Measurements from ENCODE around the gene PXMP4. TPM values are rescaled to one million over a fixed set of nuclear protein-coding genes. Genes with fewer than 3 reads are reported as not detected.
A peak's percentile ranks its signal among the peaks of the same experiment; 100 is the strongest.

Gene PXMP4
- total RNA-seq, 2 experiments from 2014 or later = 3.6 to 4.1 TPM

- Histone ChIP-seq H3K9me3 (ENCODE audit: control insufficient read depth in 1 of 2, insufficient read depth in 1 of 2, low read length in 2 of 2) (no peaks in the 10 kb centered on the region), H3K27ac (ENCODE audit: low read depth in 1 of 2, low read length in 2 of 2) (no peak overlapping the region), H3K36me3 (ENCODE audit: insufficient read depth, low read length) (no peaks in the 10 kb centered on the region), H3K27me3 (ENCODE audit: control insufficient read depth in 1 of 2, insufficient read depth in 2 of 2, low read length in 2 of 2) (no peaks in the 10 kb centered on the region), H3K4me3 (ENCODE audit: low read length) (peak overlapping the region; percentile 37), H3K4me1 (ENCODE audit: insufficient read depth, low read length) (peaks cover 49% of the 10 kb centered on the region)
- Mint-ChIP-seq H3K27me3 (no peaks in the 10 kb centered on the region), H3K27ac (peak overlapping the region; percentile 39), H3K4me1 (ENCODE audit: low read depth) (peaks cover 52% of the 10 kb centered on the region), H3K36me3 (ENCODE audit: low read depth) (no peaks in the 10 kb centered on the region), H3K9me3 (no peaks in the 10 kb centered on the region), H3K4me3 (peak overlapping the region; percentile 66)
- ChIA-PET POLR2A (interaction anchor here (1.0 to 1.8 kb wide), 4 partner anchors 20 to 47 kb away, joined by 3 to 9 read pairs (median 6); partner anchors contain the start of genes PXMP4 and ZNF341), CTCF (interaction anchor here (0.6 to 3.1 kb wide), 3 partner anchors 18 to 67 kb away, joined by 3 to 15 read pairs (median 3); no protein-coding TSS in a partner anchor)
- TF ChIP-seq CTCF (IDR thresholded peaks at IDR 0.05) = no peak
- intact Hi-C loops (cut with DNase I, micrococcal nuclease) = loop anchor here in 1 of 2 experiments (2.0 to 10.0 kb wide), 4 partner anchors 35 to 427 kb away; partner anchors contain the start of genes EIF2S2, PXMP4, RALY and ZNF341
- DNase-seq (peak in 5 of 14 experiments; percentile 31 to 72 (median 60)), ATAC-seq (ENCODE audit: poor library complexity) (no peak)
These were observed 34.6 kb downstream of the PXMP4 start for GRCh38 chr20:33685328-33686099.

- Mint-ChIP-seq H3K4me1 (ENCODE audit: low read depth) (peaks cover 50% of the 10 kb centered on the region), H3K36me3 (ENCODE audit: low read depth) (no peaks in the 10 kb centered on the region)
These were observed 35.4 kb downstream of the PXMP4 start for GRCh38 chr20:33684533-33685327.

More at GRCh38 chr20:33684533-33685327, 35.4 kb downstream of the PXMP4 start:
- Histone ChIP-seq H3K9me3 (ENCODE audit: control insufficient read depth in 1 of 2, insufficient read depth in 1 of 2, low read length in 2 of 2) (no peaks in the 10 kb centered on the region), H3K4me1 (ENCODE audit: insufficient read depth, low read length) (peaks cover 50% of the 10 kb centered on the region), H3K27me3 (ENCODE audit: control insufficient read depth in 1 of 2, insufficient read depth in 2 of 2, low read length in 2 of 2) (no peaks in the 10 kb centered on the region), H3K4me3 (ENCODE audit: low read length) (peak overlapping the region; percentile 37), H3K27ac (ENCODE audit: low read depth in 1 of 2, low read length in 2 of 2) (no peak overlapping the region), H3K36me3 (ENCODE audit: insufficient read depth, low read length) (no peaks in the 10 kb centered on the region)
- Mint-ChIP-seq H3K27me3 (no peaks in the 10 kb centered on the region), H3K4me3 (peak overlapping the region; percentile 65), H3K9me3 (no peaks in the 10 kb centered on the region), H3K27ac (peak overlapping the region; percentile 39)
- no peak for TF ChIP-seq CTCF (IDR thresholded peaks at IDR 0.05)
- intact Hi-C loops (cut with DNase I, micrococcal nuclease) = loop anchor here in 1 of 2 experiments (2.0 to 10.0 kb wide), 3 partner anchors 46 to 428 kb away; partner anchors contain the start of genes EIF2S2, RALY and ZNF341
- DNase-seq (no peak), ATAC-seq (ENCODE audit: poor library complexity) (no peak)
- ChIA-PET CTCF (interaction anchor here (0.6 to 3.1 kb wide), 3 partner anchors 17 to 68 kb away, joined by 3 to 15 read pairs (median 3); no protein-coding TSS in a partner anchor), POLR2A (interaction anchor here (1.0 to 1.8 kb wide), 4 partner anchors 21 to 47 kb away, joined by 3 to 9 read pairs (median 6); partner anchors contain the start of genes PXMP4 and ZNF341)
